GM23338 (cell line): ENCODE results near the gene FRZB.
A peak's percentile ranks its signal among the peaks of the same experiment; 100 is the strongest.

Experiments
- CREB1 ChIP-seq: fragments of 250-450 bp; sonication (Bioruptor Pico); IDR thresholded peaks from 2 replicates; pipeline ENCODE4 v1.5.0; 2020; ENCODE audit warnings: low read depth, mild to moderate bottlenecking, moderate library complexity
- CTCF ChIP-seq, 2 experiments: fragments of 200-600 bp in 1 of 2; sonication (generic) in 1 of 2; conservative IDR thresholded peaks; 2 replicates each; pipeline versions ENCODE4 v1.5.1 to v1.6.1; 2016 to 2017; ENCODE audit warnings: antibody characterized with exemption in 2 of 2, low read depth in 2 of 2, mild to moderate bottlenecking in 2 of 2, moderate library complexity in 1 of 2
- ETS1 ChIP-seq: IDR thresholded peaks from 2 replicates; pipeline ENCODE4 v1.6.1; 2016; ENCODE audit warnings: antibody characterized with exemption
- EZH2 ChIP-seq: fragments of 200-600 bp; sonication (generic); IDR thresholded peaks from one replicate; pipeline ENCODE4 v1.8.0; 2017; ENCODE audit warnings: antibody characterized with exemption, mild to moderate bottlenecking, low read depth; ENCODE audit not compliant: unreplicated experiment
- EZH2phosphoT487 ChIP-seq: fragments of 200-600 bp; sonication (generic); IDR thresholded peaks from one replicate; pipeline ENCODE4 v1.8.1; 2018; ENCODE audit warnings: antibody characterized with exemption; ENCODE audit not compliant: unreplicated experiment
- JUNB ChIP-seq: IDR thresholded peaks from one replicate; pipeline ENCODE4 v1.6.1; 2016; ENCODE audit warnings: antibody characterized with exemption; ENCODE audit not compliant: unreplicated experiment
- NANOG ChIP-seq: IDR thresholded peaks from 2 replicates; pipeline ENCODE4 v1.6.1; 2016; ENCODE audit warnings: antibody characterized with exemption, borderline replicate concordance
- POLR2AphosphoS5 ChIP-seq: IDR thresholded peaks from 2 replicates; pipeline ENCODE4 v1.6.1; 2016; ENCODE audit warnings: antibody characterized with exemption, low read depth
- REST ChIP-seq: IDR thresholded peaks from one replicate; pipeline ENCODE4 v1.6.1; 2018; ENCODE audit warnings: antibody characterized with exemption; ENCODE audit not compliant: unreplicated experiment
- ZNF114 ChIP-seq: fragments of 250-450 bp; sonication (Bioruptor Pico); IDR thresholded peaks from 2 replicates; pipeline ENCODE4 v1.5.0; 2020; ENCODE audit warnings: mild to moderate bottlenecking, moderate library complexity
- ZNF331 ChIP-seq: fragments of 250-450 bp; sonication (Bioruptor Pico); IDR thresholded peaks from 2 replicates; pipeline ENCODE4 v1.5.0; 2020; ENCODE audit warnings: low read depth, mild to moderate bottlenecking, moderate library complexity
- ZNF462 ChIP-seq: fragments of 250-450 bp; sonication (Bioruptor Pico); IDR thresholded peaks from 2 replicates; pipeline ENCODE4 v1.5.0; 2020; ENCODE audit warnings: mild to moderate bottlenecking, moderate library complexity

- TF ChIP-seq CTCF (conservative IDR thresholded peaks at IDR 0.05; ENCODE audit: low read depth in 2 of 2) = no peak
- no peak for TF ChIP-seq POLR2AphosphoS5
- no peak for TF ChIP-seq REST
- no peak for TF ChIP-seq EZH2phosphoT487
- peak; percentile 57 for TF ChIP-seq EZH2
- no peak for TF ChIP-seq ZNF331 (CRISPR knock-in tag)
- TF ChIP-seq ZNF462 (CRISPR knock-in tag) = no peak
- TF ChIP-seq ETS1 = no peak
- no peak for TF ChIP-seq ZNF114 (CRISPR knock-in tag)
- no peak for TF ChIP-seq JUNB
- no peak for TF ChIP-seq NANOG
- TF ChIP-seq CREB1 (CRISPR knock-in tag) = no peak
These were observed at the start of gene FRZB for GRCh38 chr2:182866461-182867406.
